ENCODE data around the gene GDPD4. TPM values are rescaled to one million over a fixed set of nuclear protein-coding genes. Genes with fewer than 3 reads are reported as not detected.

Gene GDPD4
- total RNA-seq, 1 donor from 2014 or later = not detected

DNA sequence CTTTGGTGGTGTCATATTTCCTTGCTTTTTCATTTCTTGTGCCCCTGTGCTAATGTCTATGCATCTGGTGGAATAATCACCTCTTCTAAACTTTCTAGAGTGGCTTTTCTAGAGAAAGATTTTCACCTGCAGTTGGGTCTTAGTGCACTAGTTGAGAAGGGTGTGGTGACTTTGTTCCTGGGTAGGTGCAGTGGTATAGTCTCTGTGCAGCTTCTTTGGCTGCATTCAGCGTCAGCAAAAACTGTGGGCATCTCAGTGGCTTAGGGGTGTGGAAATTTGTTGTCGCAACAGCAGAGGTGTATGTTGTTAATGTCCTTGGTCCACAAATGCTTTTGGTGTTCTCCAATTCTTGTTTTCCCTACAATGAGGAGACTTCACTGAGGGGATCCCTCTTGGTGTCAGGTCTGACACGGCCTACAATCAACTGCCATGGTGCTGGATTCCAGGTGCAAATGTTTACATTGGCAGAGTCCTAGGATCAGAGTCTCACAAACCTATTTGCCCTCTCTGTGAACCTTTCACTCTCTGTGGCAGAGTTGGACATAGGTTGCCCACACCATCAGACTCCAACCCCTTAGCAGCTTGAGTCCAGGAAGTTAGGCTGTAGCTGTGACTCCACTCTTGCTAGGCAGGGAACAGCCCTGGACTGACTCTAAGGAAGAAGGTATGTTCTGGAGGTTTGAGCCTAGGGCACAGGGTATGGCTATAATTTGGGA lies 48.8 kb downstream of the GDPD4 start:
- no peak for ATAC-seq
- Histone ChIP-seq H3K27ac (no peak overlapping the region), H3K4me3 (no peak overlapping the region), H3K4me1 (no peaks in the 10 kb centered on the region), H3K36me3 (no peaks in the 10 kb centered on the region), H3K27me3 (no peaks in the 10 kb centered on the region), H3K9me3 (no peaks in the 10 kb centered on the region)
- DNase-seq = no peak
- TF ChIP-seq, protein P1, sequence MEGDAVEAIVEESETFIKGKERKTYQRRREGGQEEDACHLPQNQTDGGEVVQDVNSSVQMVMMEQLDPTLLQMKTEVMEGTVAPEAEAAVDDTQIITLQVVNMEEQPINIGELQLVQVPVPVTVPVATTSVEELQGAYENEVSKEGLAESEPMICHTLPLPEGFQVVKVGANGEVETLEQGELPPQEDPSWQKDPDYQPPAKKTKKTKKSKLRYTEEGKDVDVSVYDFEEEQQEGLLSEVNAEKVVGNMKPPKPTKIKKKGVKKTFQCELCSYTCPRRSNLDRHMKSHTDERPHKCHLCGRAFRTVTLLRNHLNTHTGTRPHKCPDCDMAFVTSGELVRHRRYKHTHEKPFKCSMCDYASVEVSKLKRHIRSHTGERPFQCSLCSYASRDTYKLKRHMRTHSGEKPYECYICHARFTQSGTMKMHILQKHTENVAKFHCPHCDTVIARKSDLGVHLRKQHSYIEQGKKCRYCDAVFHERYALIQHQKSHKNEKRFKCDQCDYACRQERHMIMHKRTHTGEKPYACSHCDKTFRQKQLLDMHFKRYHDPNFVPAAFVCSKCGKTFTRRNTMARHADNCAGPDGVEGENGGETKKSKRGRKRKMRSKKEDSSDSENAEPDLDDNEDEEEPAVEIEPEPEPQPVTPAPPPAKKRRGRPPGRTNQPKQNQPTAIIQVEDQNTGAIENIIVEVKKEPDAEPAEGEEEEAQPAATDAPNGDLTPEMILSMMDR (IDR thresholded peaks at IDR 0.05) = no peak
- intact Hi-C loops (cut with DNase I) = no loop called here

GRCh38 chr11:77250881-77251640 lies 50.4 kb downstream of the GDPD4 start:
- ATAC-seq = no peak
- intact Hi-C loops (cut with DNase I) = no loop called here
- Histone ChIP-seq H3K4me1 (no peaks in the 10 kb centered on the region), H3K4me3 (no peak overlapping the region), H3K27ac (no peak overlapping the region), H3K9me3 (no peaks in the 10 kb centered on the region), H3K36me3 (no peaks in the 10 kb centered on the region), H3K27me3 (no peaks in the 10 kb centered on the region)
- TF ChIP-seq, protein P1 (IDR thresholded peaks at IDR 0.05) = no peak
- no peak for DNase-seq

- no peaks in the 10 kb centered on the region for H3K36me3 ChIP-seq
- H3K4me1 ChIP-seq = no peaks in the 10 kb centered on the region
- no peak for ATAC-seq
- no peaks in the 10 kb centered on the region for H3K9me3 ChIP-seq
- no peaks in the 10 kb centered on the region for H3K27me3 ChIP-seq
- intact Hi-C loops (cut with DNase I) = no loop called here
- H3K27ac ChIP-seq = no peak overlapping the region
- H3K4me3 ChIP-seq = no peak overlapping the region
- no peak for DNase-seq
- TF ChIP-seq, protein P1 (IDR thresholded peaks at IDR 0.05) = no peak
These were observed 52.1 kb downstream of the GDPD4 start for GRCh38 chr11:77249427-77249826.

GRCh38 chr11:77244277-77245027 lies 57.0 kb downstream of the GDPD4 start:
- DNase-seq (no peak), ATAC-seq (no peak)
- intact Hi-C loops (cut with DNase I) = no loop called here
- H3K9me3 ChIP-seq = no peaks in the 10 kb centered on the region
- TF ChIP-seq, protein P1 (IDR thresholded peaks at IDR 0.05) = no peak
- no peaks in the 10 kb centered on the region for H3K4me1 ChIP-seq
- no peaks in the 10 kb centered on the region for H3K27me3 ChIP-seq
- no peak overlapping the region for H3K27ac ChIP-seq
- no peak overlapping the region for H3K4me3 ChIP-seq
- H3K36me3 ChIP-seq = no peaks in the 10 kb centered on the region

DNA sequence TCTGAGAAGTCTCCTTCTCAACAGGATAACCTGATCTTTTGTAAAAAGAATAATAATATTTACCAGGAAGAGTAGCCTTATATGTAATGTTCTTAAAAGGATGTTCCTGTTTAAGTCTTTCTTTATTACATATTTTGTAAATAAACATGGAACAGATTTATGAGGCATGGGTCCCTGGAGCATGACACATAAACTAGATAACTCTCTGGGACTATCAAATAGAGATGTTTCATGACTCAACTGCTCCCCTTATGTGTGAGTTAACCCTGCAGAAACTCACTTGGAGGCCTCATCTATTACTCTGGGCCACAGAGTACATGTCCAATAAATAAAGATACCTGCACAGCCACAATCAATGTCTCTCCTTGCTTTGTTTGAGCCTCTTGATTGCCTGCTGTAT lies 64.6 kb downstream of the GDPD4 start:
- TF ChIP-seq, protein P1 (IDR thresholded peaks at IDR 0.05) = no peak
- Histone ChIP-seq H3K36me3 (no peaks in the 10 kb centered on the region), H3K4me3 (no peak overlapping the region), H3K27me3 (peaks cover 3% of the 10 kb centered on the region), H3K27ac (no peak overlapping the region), H3K9me3 (no peaks in the 10 kb centered on the region), H3K4me1 (no peaks in the 10 kb centered on the region)
- no peak for ATAC-seq
- no peak for DNase-seq
- intact Hi-C loops (cut with DNase I) = no loop called here

Data from upper lobe of right lung (tissue), 1 donor.